SK-N-MC (cell line): ENCODE measurements around the gene NDUFA6.
"Not testable (repeated sequence)": the region's sequence is repeated elsewhere in the genome, so short reads cannot be mapped to it uniquely, and the experiment has no call there.

Experiments
- DNase-seq: peaks from one replicate; pipeline ENCODE4 v3.0.0-alpha.2; 2011; ENCODE audit warnings: low read depth, low spot score
- H3K27ac ChIP-seq: fragments of 200-600 bp; sonication (generic); 2 replicates; pipeline ENCODE4 v1.5.1; 2016; ENCODE audit warnings: mixed run types
- H3K36me3 ChIP-seq: fragments of 200-600 bp; sonication (generic); 2 replicates; pipeline ENCODE4 v1.6.1; 2017; ENCODE audit warnings: antibody characterized with exemption, low read length, mixed read lengths; ENCODE audit not compliant: insufficient read depth
- H3K4me3 ChIP-seq: fragments of 200-600 bp; sonication (generic); 2 replicates; pipeline ENCODE4 v1.5.1; 2016
- H3K9ac ChIP-seq: fragments of 200-600 bp; sonication (generic); 2 replicates; pipeline ENCODE4 v1.8.0; 2017; ENCODE audit warnings: mixed run types, mixed read lengths; ENCODE audit not compliant: insufficient read length
- H3K9me3 ChIP-seq: fragments of 200-600 bp; sonication (generic); 2 replicates; pipeline ENCODE4 v1.6.1; 2017; ENCODE audit warnings: low read depth, mild to moderate bottlenecking, antibody characterized with exemption, low read length, moderate library complexity, mixed read lengths
- EZH2 ChIP-seq: fragments of 200-600 bp; sonication (generic); IDR thresholded peaks from one replicate; pipeline ENCODE4 v1.6.1; 2017; ENCODE audit warnings: antibody characterized with exemption
- FOXP2 ChIP-seq: optimal IDR thresholded peaks from 2 replicates; pipeline ENCODE3; 2011; ENCODE audit warnings: mild to moderate bottlenecking, moderate library complexity; ENCODE audit not compliant: insufficient read depth; ENCODE audit errors: extremely low read length, control extremely low read depth
- POLR2AphosphoS5 ChIP-seq: IDR thresholded peaks from 2 replicates; pipeline ENCODE4 v1.6.1; 2012; ENCODE audit warnings: mild to moderate bottlenecking, low read depth, low read length, borderline replicate concordance

Gene NDUFA6

DNA sequence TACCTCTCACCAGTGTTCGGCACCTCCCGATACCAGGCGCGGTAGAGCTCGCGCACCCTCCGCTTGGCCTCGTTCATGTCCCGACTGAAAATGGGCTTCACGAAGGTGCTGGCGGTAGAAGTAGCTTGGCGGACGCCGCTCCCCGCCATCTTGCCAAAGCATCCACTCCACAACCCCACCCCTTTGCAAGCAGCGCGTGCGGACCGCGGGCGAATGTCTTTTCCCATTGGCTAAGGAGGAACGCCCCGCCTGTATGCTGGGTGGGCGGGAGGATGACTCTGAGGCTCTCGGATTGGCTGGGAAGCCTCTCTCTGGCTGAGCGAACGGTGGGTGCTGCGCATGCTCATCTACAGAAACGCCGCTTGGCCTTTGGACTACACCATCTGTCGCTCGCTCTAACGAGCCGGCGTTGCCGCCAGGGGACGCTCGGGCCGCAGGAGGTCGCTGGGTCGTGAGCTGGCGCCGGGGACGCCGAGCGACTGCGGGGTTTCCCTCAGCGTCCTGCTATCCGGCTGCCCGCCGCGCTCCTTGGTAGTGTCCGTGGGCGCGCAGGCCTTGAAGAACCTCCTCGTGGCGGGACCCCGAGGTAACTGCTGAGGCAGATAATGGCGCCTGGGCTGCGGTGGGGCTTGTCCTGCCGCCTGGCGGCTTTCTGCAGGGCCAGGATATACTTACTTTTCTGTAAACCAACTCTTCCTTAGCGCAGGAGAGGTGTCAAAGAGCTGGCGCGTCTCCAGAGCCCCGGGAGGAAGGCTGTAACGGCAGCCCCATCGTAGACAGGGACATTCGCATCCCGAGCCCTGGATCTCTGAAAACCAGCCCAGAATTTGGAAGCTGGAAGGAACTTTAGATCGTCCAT lies at the start of gene NDUFA6:
NDUFA6 (minus strand) TSS at position 177 of the 859 bp plus-strand sequence; CDS start at position 149, 28 bp downstream.
- Histone ChIP-seq H3K9me3 (peaks cover 7% of the 10 kb centered on the region; the same call in 1 of the 2 replicates), H3K27ac (peak within 1 kb of the TSS; percentile 93), H3K4me3 (peak within 1 kb of the TSS; percentile 99), H3K36me3 (peaks cover 27% of the 10 kb centered on the region), H3K9ac (peak within 1 kb of the TSS; percentile 97)
- TF ChIP-seq POLR2AphosphoS5, result peak; percentile 91
- no peak for TF ChIP-seq FOXP2
- no peak for TF ChIP-seq EZH2
- peak; percentile 96 for DNase-seq

DNA sequence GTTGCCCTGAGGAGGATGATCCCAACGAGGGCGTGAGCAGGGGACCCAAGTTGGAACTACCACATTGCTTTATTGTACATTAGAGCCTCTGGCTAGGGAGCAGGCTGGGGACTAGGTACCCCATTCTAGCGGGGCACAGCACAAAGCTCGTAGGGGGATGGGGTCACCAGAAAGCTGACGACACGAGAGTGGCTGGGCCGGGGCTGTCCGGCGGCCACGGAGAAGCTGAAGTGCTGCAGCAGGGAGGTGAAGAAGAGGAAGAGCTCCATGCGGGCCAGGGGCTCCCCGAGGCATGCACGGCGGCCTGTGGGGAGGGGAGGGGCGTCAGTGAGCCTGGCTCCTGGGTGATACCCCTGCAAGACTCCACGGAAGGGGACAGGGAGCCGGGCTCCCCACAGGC lies 49.6 kb upstream of the NDUFA6 start:
- not testable (repeated sequence) for H3K27ac ChIP-seq, H3K36me3 ChIP-seq, H3K9ac ChIP-seq, H3K4me3 ChIP-seq, DNase-seq, H3K9me3 ChIP-seq

DNA sequence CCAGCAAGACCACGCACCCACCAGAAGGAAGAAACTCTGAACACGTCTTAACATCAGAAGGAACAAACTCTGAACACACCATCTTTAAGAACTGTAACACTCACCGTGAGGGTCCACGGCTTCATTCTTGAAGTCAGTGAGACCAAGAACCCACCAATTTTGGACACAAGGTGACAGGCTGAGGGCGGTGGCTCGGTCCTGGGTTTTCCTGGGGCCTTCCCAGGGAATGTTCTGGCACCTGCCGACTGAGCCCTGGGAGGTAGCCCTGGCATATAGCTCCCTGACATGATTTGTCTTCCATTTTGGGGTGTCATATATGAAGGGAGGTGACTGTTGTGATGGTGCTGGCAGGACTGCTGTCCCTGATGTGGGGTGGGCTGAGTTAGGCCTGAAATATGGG lies 48.9 kb upstream of the NDUFA6 start:
- H3K9me3 ChIP-seq, H3K4me3 ChIP-seq, DNase-seq, H3K27ac ChIP-seq, H3K36me3 ChIP-seq, H3K9ac ChIP-seq: not testable (repeated sequence)

DNA sequence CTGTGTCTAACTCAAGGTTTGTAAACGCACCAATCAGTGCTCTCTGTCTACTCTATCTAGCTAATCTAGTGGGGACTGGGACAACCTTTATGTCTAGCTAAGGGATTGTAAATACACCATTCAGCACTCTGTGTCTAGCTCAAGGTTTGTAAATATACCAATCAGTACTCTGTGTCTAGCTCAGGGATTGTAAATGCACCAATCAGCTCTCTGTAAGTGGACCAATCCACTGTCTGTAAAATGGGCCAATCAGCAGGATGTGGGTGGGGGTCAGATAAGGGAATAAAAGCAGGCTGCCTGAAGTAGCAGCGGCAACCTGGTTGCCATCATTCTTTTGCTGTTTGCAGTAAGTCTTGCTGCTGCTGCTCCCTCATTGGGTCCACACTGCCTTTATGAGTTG lies 48.4 kb upstream of the NDUFA6 start:
- Histone ChIP-seq H3K27ac (no peak overlapping the region), H3K4me3 (no peak overlapping the region), H3K9me3 (no peaks in the 10 kb centered on the region), H3K9ac (no peak overlapping the region), H3K36me3 (no peaks in the 10 kb centered on the region)
- no peak for DNase-seq
- TF ChIP-seq FOXP2 (no peak), EZH2 (no peak), POLR2AphosphoS5 (no peak)

DNA sequence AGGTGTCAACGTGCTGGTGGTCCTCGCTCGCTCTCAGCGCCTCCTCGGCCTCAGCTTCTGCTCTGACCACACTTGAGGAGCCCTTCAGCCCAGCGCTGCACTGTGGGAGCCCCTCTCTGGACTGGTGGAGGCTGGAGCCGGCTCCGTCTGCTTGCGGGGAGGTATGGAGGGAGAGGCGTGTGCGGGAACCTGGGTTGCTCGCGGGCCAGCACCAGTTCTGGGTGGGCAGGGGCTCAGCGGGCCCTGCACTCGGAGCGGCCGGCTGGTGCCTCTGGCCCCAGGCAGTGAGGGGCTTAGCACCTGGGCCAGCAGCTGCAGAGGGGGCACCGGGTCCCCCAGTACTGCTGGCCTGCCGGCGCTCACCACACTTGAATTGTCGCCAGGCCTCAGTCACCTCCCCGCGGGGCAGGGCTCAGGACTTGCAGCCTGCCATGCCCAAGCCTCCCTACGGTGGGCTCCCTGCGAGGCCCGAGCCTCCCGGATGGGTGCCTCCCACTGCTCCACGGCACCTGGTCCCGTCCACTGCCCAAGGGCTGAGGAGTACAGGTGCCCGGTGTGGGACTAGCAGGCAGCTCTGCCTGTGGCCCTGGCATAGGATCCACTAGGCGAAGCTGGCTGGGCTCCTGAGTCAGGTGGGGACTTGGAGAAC lies 47.7 kb upstream of the NDUFA6 start:
- TF ChIP-seq POLR2AphosphoS5 (no peak), EZH2 (no peak), FOXP2 (no peak)
- no peak for DNase-seq
- H3K4me3 ChIP-seq, result no peak overlapping the region
- H3K9ac ChIP-seq, result no peak overlapping the region
- no peaks in the 10 kb centered on the region for H3K36me3 ChIP-seq
- no peak overlapping the region for H3K27ac ChIP-seq
- H3K9me3 ChIP-seq, result no peaks in the 10 kb centered on the region

DNA sequence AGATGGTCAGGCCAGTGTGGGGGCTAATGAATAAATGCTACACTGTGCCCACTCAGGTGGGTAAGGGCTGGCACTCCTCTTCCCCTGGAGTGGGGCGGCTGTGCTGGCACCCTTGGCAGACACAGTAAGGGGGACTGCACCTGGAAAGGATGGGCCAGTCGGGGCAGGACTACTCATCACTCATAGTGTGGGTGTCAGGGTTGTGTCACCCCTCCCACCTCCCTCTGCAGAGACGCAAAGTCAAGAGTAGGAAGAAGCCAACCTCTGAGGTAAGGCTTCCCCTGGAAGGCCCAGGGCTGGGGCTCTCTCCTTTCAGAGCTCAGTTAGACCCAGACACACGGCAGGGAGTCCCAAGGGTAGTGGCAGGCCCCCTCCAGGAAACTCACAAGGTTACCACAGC lies 45.1 kb upstream of the NDUFA6 start:
- not testable (repeated sequence) for H3K27ac ChIP-seq, DNase-seq, H3K36me3 ChIP-seq, H3K9ac ChIP-seq, H3K4me3 ChIP-seq, H3K9me3 ChIP-seq

DNA sequence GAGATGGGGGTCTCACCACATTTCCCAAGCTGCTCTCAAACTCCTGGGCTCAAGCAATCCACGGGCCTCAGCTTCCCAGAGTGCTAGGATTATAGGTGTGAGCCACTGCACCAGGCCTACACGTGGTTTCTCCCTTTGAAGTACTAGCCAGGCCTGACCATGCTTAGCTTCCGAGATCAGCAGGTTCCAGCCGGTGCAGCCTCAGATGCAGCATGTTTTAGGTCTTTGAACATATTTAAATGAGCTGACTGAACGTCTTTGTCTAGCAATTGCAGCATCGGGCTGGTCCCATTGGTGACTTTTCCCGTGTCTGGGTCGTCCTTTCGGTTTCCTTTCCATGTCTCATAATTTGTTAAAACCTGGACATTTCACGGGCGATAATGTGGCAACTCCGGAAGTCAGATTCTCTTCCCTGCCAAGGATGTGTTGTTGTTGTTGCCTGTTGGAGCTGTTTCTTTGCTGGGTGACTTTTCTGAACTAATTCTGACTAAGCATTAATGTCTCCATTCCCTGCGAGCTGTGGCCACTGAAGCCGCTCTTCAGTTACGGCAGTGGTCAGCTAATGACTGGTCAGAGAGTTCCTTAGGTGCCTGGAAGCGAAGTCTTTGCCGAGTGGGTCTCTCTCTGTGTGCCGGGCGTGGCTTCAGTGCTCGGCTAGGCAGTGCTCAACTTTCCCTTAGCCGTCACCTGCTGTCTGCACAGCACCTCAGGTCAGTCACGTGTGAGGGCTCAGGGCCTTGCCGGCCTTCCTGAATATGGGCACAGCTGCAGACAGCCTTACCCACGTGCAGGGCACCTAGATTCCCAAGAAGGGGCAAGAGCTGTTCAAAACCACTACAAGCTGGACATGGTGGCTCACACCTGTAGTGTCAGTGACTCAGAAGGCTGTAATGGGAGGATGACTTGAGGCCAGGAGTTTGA lies 43.8 kb upstream of the NDUFA6 start:
- Histone ChIP-seq H3K36me3 (no peaks in the 10 kb centered on the region), H3K27ac (no peak overlapping the region), H3K4me3 (no peak overlapping the region), H3K9me3 (no peaks in the 10 kb centered on the region), H3K9ac (no peak overlapping the region)
- DNase-seq, result no peak
- TF ChIP-seq FOXP2, result no peak

DNA sequence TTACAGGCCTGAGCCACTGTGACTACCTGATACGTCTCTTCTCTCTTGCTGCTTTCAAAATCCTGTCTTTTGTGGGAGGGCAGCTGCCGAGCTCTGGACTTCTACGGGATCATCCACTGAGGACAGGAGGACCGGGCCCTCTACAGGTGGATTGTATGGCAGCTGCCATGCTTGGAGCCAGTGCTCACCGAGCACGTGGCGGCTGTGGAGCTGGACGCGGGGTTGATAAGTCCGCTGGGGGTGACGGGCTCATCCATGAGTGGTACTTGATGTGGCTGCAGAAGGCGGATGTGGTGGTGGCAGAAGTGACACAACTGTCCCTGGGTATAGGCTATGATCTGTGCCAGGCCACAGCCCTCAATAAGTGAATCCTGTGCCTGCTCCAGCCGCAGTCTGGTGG lies 41.9 kb upstream of the NDUFA6 start:
- no peak overlapping the region for H3K9ac ChIP-seq
- H3K9me3 ChIP-seq, result no peaks in the 10 kb centered on the region
- H3K4me3 ChIP-seq, result no peak overlapping the region
- H3K27ac ChIP-seq, result no peak overlapping the region
- TF ChIP-seq POLR2AphosphoS5, result no peak
- no peak for TF ChIP-seq FOXP2
- TF ChIP-seq EZH2, result no peak
- H3K36me3 ChIP-seq, result no peaks in the 10 kb centered on the region
- no peak for DNase-seq
